A549 (cell line): ENCODE results near the gene ATP1A2.

Experiments
- CBX2 ChIP-seq: fragments of 200-600 bp; sonication (generic); IDR thresholded peaks from 2 replicates; pipeline ENCODE4 v1.6.1; 2016; ENCODE audit warnings: low read depth, mild to moderate bottlenecking, borderline replicate concordance
- CHD4 ChIP-seq: fragments of 200-600 bp; sonication (generic); IDR thresholded peaks from 2 replicates; pipeline ENCODE4 v1.6.1; 2016; ENCODE audit warnings: antibody characterized with exemption, mild to moderate bottlenecking, borderline replicate concordance
- JUN ChIP-seq, 2 experiments: fragments of >200 bp; sonication (Bioruptor Twin); formaldehyde crosslinking; IDR thresholded peaks; 2 replicates in 1 of 2; 3 replicates in 1 of 2; pipeline ENCODE4 v1.6.1; 2016 to 2017
- JUNB ChIP-seq: fragments of >200 bp; sonication (Bioruptor Twin); formaldehyde crosslinking; IDR thresholded peaks from 2 replicates; pipeline ENCODE4 v1.6.1; 2016
- MAFK ChIP-seq: fragments of 450-650 bp; IDR thresholded peaks from 2 replicates; pipeline ENCODE4 v1.6.1; 2014; ENCODE audit not compliant: partially characterized antibody
- MYC ChIP-seq: IDR thresholded peaks from 2 replicates; pipeline ENCODE4 v1.6.1; 2012; ENCODE audit warnings: mild to moderate bottlenecking, inconsistent platforms, low read length, improper control_type of control experiment, borderline replicate concordance
- NR3C1 ChIP-seq: fragments of >200 bp; sonication (Bioruptor Twin); formaldehyde crosslinking; IDR thresholded peaks from 3 replicates; pipeline ENCODE4 v1.6.1; 2017
- SMC3 ChIP-seq: fragments of >200 bp; sonication (Bioruptor Twin); formaldehyde crosslinking; IDR thresholded peaks from 3 replicates; pipeline ENCODE4 v1.6.1; 2018; ENCODE audit warnings: inconsistent platforms
- TP53 ChIP-seq: fragments of 250-450 bp; sonication (Bioruptor Pico); IDR thresholded peaks from 2 replicates; pipeline ENCODE4 v1.5.0; 2021; ENCODE audit warnings: mild to moderate bottlenecking, moderate library complexity
- ZC3H11A ChIP-seq: fragments of 450-650 bp; IDR thresholded peaks from 2 replicates; pipeline ENCODE4 v1.6.1; 2014; ENCODE audit warnings: antibody characterized with exemption, mild to moderate bottlenecking
- ZNF302 ChIP-seq: fragments of 250-450 bp; sonication (Bioruptor Pico); IDR thresholded peaks from 2 replicates; pipeline ENCODE4 v1.9.0; 2021; ENCODE audit warnings: inconsistent platforms, mild to moderate bottlenecking, moderate library complexity
- TF ChIP-seq, protein P1 (sequence below): fragments of >200 bp; sonication (Bioruptor Twin); formaldehyde crosslinking; IDR thresholded peaks from 3 replicates; pipeline ENCODE4 v1.5.1; 2016

DNA sequence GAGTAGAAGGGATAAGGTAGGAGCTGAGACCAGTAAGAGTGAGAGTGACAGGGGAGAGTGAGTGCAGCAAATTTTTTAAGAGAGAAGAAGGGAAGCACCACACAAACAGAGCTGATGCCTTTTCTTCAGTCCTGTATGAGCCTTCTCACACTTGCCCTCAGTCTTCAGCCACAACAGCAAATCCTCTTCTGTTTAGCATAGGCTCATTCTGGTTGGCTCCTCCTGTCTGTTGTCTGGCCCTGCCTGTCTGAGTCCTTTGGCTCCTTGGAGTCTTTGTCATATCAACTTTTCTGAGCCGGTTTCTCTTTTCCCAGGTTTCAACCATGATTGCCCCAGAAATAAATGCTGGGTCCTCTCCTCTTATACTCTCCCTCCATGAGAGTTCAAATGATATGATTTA is 62.1 kb downstream of the ATP1A2 start:
- TF ChIP-seq, protein P1, sequence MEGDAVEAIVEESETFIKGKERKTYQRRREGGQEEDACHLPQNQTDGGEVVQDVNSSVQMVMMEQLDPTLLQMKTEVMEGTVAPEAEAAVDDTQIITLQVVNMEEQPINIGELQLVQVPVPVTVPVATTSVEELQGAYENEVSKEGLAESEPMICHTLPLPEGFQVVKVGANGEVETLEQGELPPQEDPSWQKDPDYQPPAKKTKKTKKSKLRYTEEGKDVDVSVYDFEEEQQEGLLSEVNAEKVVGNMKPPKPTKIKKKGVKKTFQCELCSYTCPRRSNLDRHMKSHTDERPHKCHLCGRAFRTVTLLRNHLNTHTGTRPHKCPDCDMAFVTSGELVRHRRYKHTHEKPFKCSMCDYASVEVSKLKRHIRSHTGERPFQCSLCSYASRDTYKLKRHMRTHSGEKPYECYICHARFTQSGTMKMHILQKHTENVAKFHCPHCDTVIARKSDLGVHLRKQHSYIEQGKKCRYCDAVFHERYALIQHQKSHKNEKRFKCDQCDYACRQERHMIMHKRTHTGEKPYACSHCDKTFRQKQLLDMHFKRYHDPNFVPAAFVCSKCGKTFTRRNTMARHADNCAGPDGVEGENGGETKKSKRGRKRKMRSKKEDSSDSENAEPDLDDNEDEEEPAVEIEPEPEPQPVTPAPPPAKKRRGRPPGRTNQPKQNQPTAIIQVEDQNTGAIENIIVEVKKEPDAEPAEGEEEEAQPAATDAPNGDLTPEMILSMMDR: no peak
- TF ChIP-seq MAFK (no peak), TP53 (CRISPR knock-in tag) (no peak), CBX2 (no peak), ZNF302 (CRISPR knock-in tag) (no peak), JUNB (no peak), CHD4 (no peak), MYC (no peak), SMC3 (no peak), JUN (IDR thresholded peaks at IDR 0.05) (no peak), ZC3H11A (no peak), NR3C1 (no peak)
